WI38 (cell line): ENCODE results near the gene QRFP.

Experiments
- H3K4me3 ChIP-seq: 2 replicates; pipeline ENCODE4 v1.5.1; 2011; ENCODE audit warnings: low read depth, mild to moderate bottlenecking, control low read depth, low read length
- CTCF ChIP-seq: IDR thresholded peaks from 2 replicates; pipeline ENCODE4 v1.5.1; 2012; ENCODE audit warnings: low read depth, mild to moderate bottlenecking, control low read depth, low read length

Gene QRFP

GRCh38 chr9:130872912-130873503, 23.6 kb downstream of the QRFP start:
- TF ChIP-seq CTCF = no peak
- H3K4me3 ChIP-seq = no peak overlapping the region

GRCh38 chr9:130872508-130872907, 24.1 kb downstream of the QRFP start:
- H3K4me3 ChIP-seq = no peak overlapping the region
- TF ChIP-seq CTCF = no peak

GRCh38 chr9:130872093-130872492, 24.5 kb downstream of the QRFP start:
- no peak for TF ChIP-seq CTCF
- no peak overlapping the region for H3K4me3 ChIP-seq

GRCh38 chr9:130871395-130872062, 25.1 kb downstream of the QRFP start:
- no peak for TF ChIP-seq CTCF
- H3K4me3 ChIP-seq = no peak overlapping the region

- H3K4me3 ChIP-seq = no peak overlapping the region
- TF ChIP-seq CTCF = no peak
These were observed 25.9 kb downstream of the QRFP start for GRCh38 chr9:130870491-130871381.

GRCh38 chr9:130869250-130869649, 27.4 kb downstream of the QRFP start:
- TF ChIP-seq CTCF = no peak
- H3K4me3 ChIP-seq = no peak overlapping the region

- no peak for TF ChIP-seq CTCF
- no peak overlapping the region for H3K4me3 ChIP-seq
These were observed 28.4 kb downstream of the QRFP start for GRCh38 chr9:130868230-130868629.
